ENCODE data around the gene AKIRIN1.
A peak's percentile ranks its signal among the peaks of the same experiment; 100 is the strongest.
"Not testable (repeated sequence)": the region's sequence is repeated elsewhere in the genome, so short reads cannot be mapped to it uniquely, and the experiment has no call there.

AKIRIN1 gene

DNA sequence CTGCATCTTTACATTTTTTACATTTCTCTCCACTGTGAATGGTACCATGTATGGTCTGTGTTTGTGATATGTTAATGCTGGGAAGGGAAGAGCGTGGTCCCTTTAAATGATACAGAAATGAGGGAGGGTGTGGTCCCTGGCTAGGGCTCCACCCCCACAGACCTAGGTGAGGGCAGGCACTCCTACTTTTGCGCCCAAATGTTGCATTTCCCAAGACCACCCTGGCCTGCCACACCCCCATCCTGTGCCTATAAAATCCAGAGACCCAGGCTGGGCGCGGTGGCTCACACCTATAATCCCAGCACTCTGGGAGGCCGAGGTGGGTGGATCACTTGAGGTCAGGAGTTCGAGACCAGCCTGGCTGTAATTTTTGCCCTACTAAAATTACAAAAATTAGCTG lies 17.9 kb upstream of the AKIRIN1 start:
- not testable (repeated sequence) for H3K36me3 ChIP-seq (ENCODE audit: control insufficient read depth in 2 of 2, insufficient read depth in 2 of 2, low read length in 2 of 2); H3K4me1 ChIP-seq (ENCODE audit: control insufficient read depth, insufficient read depth, low read length); H3K4me3 ChIP-seq (ENCODE audit: low read length in 2 of 2); H3K9me3 ChIP-seq (ENCODE audit: control insufficient read depth in 2 of 2, low read length in 2 of 2); H3K27me3 ChIP-seq (ENCODE audit: control insufficient read depth in 1 of 2, insufficient read depth in 2 of 2, low read length in 2 of 2); H3K27ac ChIP-seq (ENCODE audit: low read length); H3K9ac ChIP-seq (ENCODE audit: low read length in 2 of 2)

DNA sequence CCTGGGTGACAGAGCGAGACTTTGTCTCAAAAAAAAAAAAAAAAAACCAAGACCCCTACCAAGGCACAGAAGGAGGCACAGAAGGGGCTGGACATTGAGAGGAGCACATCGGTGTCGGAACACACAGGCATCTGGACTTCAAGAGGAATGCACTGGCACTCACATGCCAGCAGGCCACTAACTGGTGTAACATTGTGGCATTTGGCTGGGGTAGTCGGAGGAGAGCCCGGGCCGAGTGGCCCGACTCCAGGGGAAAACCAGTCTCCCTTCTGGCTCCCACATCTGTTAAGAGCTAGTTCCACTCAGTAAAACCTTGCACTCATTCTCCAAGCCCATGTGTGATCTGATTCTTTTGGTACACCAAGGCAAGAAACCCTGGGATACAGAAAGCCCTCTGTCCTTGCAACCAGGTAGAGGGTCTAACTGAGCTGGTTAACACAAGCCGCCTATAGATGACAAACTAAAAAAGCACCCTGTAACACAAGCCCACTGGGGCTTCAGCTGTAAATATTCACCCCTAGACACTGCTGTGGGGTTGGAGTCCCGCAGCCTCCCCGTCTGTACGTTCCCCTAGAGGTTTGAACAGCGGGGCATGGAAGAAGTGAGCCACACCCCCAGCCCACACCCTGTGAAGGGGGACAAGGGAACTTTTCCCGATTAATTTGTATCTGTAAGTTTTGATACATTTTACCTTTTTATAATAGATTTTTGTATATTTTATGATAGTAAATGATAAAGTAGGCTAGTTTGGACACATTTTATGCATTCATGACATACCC lies 17.2 kb upstream of the AKIRIN1 start:
- no peaks in the 10 kb centered on the region for H3K9me3 ChIP-seq (ENCODE audit: control insufficient read depth in 2 of 2, low read length in 2 of 2)
- H3K27ac ChIP-seq (ENCODE audit: low read length): no peak overlapping the region
- no peak overlapping the region for H3K9ac ChIP-seq (ENCODE audit: low read length in 2 of 2)
- H3K4me1 ChIP-seq (ENCODE audit: control insufficient read depth, insufficient read depth, low read length): no peaks in the 10 kb centered on the region
- no peaks in the 10 kb centered on the region for H3K27me3 ChIP-seq (ENCODE audit: control insufficient read depth in 1 of 2, insufficient read depth in 2 of 2, low read length in 2 of 2)
- no peaks in the 10 kb centered on the region for H3K36me3 ChIP-seq (ENCODE audit: control insufficient read depth in 2 of 2, insufficient read depth in 2 of 2, low read length in 2 of 2)
- H3K4me3 ChIP-seq (ENCODE audit: low read length in 2 of 2): no peak overlapping the region

DNA sequence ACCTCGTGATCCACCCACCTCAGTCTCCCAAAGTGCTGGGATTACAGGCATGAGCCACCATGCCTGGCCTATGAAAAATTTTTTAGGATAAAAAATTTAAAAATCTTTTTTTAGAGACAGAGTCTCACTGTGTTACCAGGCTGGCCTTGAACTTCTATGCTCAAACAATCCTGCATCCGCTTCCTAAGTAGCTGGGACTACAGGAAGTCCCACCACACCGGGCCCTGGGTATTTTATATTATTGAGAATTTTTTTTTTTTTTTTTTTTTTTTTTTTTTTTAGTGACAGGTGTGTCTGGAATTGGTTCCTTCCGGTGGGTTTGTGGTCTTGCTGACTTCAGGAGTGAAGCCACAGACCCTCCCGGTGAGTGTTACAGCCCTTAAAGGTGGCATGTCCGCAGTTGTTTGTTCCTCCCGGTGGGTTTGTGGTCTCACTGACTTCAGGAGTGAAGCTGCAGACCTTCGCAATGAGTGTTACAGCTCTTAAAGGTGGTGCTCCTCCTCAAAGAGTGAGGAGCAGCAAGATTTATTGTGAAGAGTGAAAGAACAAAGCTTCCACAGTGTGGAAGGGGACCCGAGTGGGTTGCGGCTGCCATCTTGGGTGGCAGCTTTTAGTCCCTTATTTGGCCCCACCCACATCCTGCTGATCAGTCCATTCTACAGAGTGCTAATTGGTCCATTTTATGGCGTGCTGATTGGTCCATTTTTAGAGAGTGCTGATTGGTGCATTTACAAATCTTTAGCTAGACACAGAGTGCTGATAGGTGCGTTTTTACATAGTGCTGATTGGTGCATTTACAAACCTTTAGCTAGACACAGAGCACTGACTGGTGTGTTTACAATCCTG lies 13.5 kb upstream of the AKIRIN1 start:
- H3K9ac ChIP-seq (ENCODE audit: low read length in 2 of 2); H3K9me3 ChIP-seq (ENCODE audit: control insufficient read depth in 2 of 2, low read length in 2 of 2); H3K27ac ChIP-seq (ENCODE audit: low read length): not testable (repeated sequence)

DNA sequence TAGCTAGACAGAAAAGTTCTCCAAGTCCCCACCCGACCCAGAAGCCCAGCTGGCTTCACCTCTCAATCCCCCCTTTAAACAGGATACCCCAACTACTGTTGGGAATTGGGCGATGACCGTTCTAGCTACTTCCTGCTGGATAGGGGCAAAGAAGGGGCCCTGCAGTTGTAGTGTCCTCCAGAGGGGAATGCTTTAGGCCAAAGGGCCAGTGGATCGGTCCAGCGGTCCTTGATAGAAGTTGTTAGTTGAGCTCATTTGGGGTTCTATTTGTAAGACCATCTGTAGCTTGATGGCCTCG lies 12.9 kb upstream of the AKIRIN1 start:
- H3K27ac ChIP-seq (ENCODE audit: low read length); H3K36me3 ChIP-seq (ENCODE audit: control insufficient read depth in 2 of 2, insufficient read depth in 2 of 2, low read length in 2 of 2); H3K27me3 ChIP-seq (ENCODE audit: control insufficient read depth in 1 of 2, insufficient read depth in 2 of 2, low read length in 2 of 2); H3K4me1 ChIP-seq (ENCODE audit: control insufficient read depth, insufficient read depth, low read length); H3K9me3 ChIP-seq (ENCODE audit: control insufficient read depth in 2 of 2, low read length in 2 of 2); H3K9ac ChIP-seq (ENCODE audit: low read length in 2 of 2); H3K4me3 ChIP-seq (ENCODE audit: low read length in 2 of 2): not testable (repeated sequence)

More for the DNA sequence above, 13.5 kb upstream of the AKIRIN1 start:
- not testable (repeated sequence) for H3K36me3 ChIP-seq (ENCODE audit: control insufficient read depth in 2 of 2, insufficient read depth in 2 of 2, low read length in 2 of 2); H3K4me1 ChIP-seq (ENCODE audit: control insufficient read depth, insufficient read depth, low read length); H3K4me3 ChIP-seq (ENCODE audit: low read length in 2 of 2); H3K27me3 ChIP-seq (ENCODE audit: control insufficient read depth in 1 of 2, insufficient read depth in 2 of 2, low read length in 2 of 2)

DNA sequence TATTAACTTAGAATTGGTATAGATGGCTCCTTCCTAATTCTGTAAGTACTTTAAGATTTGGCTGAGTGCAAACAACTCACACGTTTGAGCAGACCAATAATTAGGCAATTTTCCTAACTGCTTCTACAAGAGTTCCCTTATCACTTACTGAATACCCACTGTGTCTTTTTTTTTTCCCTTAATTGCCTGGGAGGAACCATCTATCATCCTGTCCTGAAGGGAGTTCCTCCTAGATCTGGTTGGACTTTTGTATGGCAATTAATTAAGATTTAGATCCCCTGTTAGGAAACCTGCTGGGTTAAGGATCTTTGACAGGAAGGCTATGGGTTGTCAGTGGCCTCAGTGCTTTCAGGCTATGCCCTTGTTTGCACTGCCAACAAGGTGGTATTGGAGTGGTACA lies 11.7 kb upstream of the AKIRIN1 start:
- not testable (repeated sequence) for H3K9ac ChIP-seq (ENCODE audit: low read length in 2 of 2); H3K36me3 ChIP-seq (ENCODE audit: control insufficient read depth in 2 of 2, insufficient read depth in 2 of 2, low read length in 2 of 2); H3K27me3 ChIP-seq (ENCODE audit: control insufficient read depth in 1 of 2, insufficient read depth in 2 of 2, low read length in 2 of 2); H3K4me3 ChIP-seq (ENCODE audit: low read length in 2 of 2); H3K4me1 ChIP-seq (ENCODE audit: control insufficient read depth, insufficient read depth, low read length); H3K9me3 ChIP-seq (ENCODE audit: control insufficient read depth in 2 of 2, low read length in 2 of 2); H3K27ac ChIP-seq (ENCODE audit: low read length)

DNA sequence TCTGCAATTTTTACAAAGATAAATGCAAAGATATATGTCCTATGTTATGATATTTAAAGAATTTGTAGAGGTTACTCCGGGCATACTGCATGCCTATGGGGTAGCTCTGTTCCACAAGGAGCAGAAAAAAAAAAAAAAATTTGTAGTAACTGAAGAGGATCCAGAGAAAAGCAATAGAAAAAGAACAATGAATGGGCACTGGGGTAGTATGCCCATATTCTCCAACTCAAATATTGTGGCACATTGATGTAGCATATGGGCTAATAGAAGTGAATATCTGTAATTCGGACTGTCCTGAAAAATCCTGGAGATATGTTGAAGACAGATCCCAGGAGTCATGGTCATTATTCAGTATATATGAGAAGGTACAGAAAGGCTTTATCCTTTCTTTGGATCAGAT lies 1.1 kb upstream of the AKIRIN1 start:
- Histone ChIP-seq H3K9ac (ENCODE audit: low read length in 2 of 2) (no peak overlapping the region), H3K4me1 (ENCODE audit: control insufficient read depth, insufficient read depth, low read length) (peaks cover 15% of the 10 kb centered on the region), H3K27me3 (ENCODE audit: control insufficient read depth in 1 of 2, insufficient read depth in 2 of 2, low read length in 2 of 2) (no peaks in the 10 kb centered on the region), H3K27ac (ENCODE audit: low read length) (peak overlapping the region; percentile 82), H3K9me3 (ENCODE audit: control insufficient read depth in 2 of 2, low read length in 2 of 2) (no peaks in the 10 kb centered on the region), H3K36me3 (ENCODE audit: control insufficient read depth in 2 of 2, insufficient read depth in 2 of 2, low read length in 2 of 2) (no peaks in the 10 kb centered on the region), H3K4me3 (ENCODE audit: low read length in 2 of 2) (no peak overlapping the region)

DNA sequence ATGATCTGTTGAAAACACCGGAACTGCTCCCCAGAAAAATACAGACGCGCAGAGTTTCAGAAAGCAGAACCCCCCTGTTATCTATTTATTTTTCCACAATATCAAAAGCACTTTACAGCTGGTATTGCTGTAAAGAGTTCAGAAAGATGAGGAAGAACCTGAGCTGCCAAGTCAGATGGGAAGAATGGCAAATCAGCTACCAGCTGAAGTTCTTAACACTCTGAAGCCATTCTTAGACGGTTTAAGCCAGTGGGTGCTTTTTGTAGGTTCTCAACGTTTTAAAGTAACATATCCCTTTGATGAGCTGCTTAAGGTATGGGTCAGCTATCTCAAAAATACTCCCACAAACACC lies 714 bp upstream of the AKIRIN1 start:
- H3K27me3 ChIP-seq (ENCODE audit: control insufficient read depth in 1 of 2, insufficient read depth in 2 of 2, low read length in 2 of 2): no peaks in the 10 kb centered on the region
- H3K9me3 ChIP-seq (ENCODE audit: control insufficient read depth in 2 of 2, low read length in 2 of 2): no peaks in the 10 kb centered on the region
- H3K4me3 ChIP-seq (ENCODE audit: low read length in 2 of 2): peak overlapping the region; percentile 74 to 81
- no peaks in the 10 kb centered on the region for H3K36me3 ChIP-seq (ENCODE audit: control insufficient read depth in 2 of 2, insufficient read depth in 2 of 2, low read length in 2 of 2)
- peak overlapping the region; percentile 82 for H3K27ac ChIP-seq (ENCODE audit: low read length)
- peak overlapping the region; percentile 78 to 81 for H3K9ac ChIP-seq (ENCODE audit: low read length in 2 of 2)
- peaks cover 15% of the 10 kb centered on the region for H3K4me1 ChIP-seq (ENCODE audit: control insufficient read depth, insufficient read depth, low read length)

DNA sequence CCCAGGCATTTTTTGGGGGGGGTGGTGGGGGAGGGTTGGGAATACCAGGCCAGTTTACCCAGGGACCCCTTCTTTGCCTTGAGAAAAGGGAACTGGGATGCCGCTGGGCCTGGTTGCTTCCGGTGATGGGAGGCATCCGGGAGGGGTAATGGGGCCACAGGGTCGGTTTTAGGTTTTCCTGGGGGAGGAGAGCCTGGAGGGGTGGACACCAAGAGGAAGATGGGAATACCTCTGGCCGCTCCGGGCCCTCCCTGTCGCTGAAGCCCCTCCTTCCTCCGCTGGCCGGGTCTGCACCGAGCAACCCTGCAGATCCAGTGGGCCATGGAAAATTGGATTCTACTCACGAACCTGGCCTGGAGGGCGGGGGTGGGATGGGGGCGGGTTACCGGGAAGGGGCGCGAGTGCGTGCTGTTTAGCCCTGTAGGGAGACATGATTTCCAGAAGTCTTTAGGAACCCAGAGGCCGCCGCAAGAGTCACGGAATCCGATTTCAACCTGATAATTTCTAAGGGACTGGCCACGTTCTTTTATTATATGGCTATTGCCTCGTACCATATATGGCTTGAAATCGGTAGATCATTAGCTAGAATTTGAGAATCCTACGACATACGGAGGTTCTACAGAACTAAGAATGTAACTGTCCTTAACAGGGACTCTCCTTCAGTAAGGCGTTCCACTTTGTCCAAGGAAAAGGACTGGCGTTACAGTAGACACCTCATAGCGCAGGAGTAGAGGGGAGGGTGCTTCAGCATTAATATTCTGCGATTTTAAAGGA lies 749 bp downstream of the AKIRIN1 start:
- H3K4me3 ChIP-seq (ENCODE audit: low read length in 2 of 2): peak overlapping the region; percentile 81 to 87
- H3K9me3 ChIP-seq (ENCODE audit: control insufficient read depth in 2 of 2, low read length in 2 of 2): no peaks in the 10 kb centered on the region
- no peaks in the 10 kb centered on the region for H3K36me3 ChIP-seq (ENCODE audit: control insufficient read depth in 2 of 2, insufficient read depth in 2 of 2, low read length in 2 of 2)
- H3K27me3 ChIP-seq (ENCODE audit: control insufficient read depth in 1 of 2, insufficient read depth in 2 of 2, low read length in 2 of 2): no peaks in the 10 kb centered on the region
- peak overlapping the region; percentile 72 to 81 for H3K9ac ChIP-seq (ENCODE audit: low read length in 2 of 2)
- peaks cover 15% of the 10 kb centered on the region for H3K4me1 ChIP-seq (ENCODE audit: control insufficient read depth, insufficient read depth, low read length)
- H3K27ac ChIP-seq (ENCODE audit: low read length): peak overlapping the region; percentile 82

DNA sequence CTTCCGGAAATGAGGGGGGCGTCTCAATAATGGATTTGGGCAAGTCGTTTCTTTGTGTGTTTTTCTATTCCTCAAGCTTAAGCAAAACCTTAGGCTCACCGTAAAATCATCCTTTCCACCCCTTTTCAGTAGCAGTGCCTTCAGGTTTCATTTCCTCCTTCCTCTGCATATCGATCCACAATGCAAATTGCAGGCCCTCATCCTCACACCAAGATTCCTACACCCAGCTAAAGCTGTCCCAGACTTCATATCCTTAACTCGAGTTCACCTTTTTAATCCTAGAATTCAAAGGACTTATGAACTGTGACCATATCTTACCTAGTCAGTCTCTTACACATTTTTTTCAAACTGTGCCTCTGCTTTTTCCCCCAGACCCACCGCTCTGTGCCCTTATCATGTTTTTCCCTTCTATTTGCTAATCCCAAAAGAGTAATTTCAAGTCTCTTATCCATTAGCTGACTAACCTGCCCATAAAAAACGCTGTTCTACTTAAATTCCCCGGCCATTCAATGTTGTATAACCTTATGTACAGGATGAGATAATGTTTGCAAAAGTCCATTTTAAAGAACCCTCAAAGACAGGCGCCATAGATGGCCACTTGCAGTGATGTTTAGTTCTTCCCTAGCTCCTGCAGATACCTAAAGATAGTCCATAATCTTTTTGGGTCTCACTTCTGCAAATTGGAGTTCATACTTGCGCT lies 1.5 kb downstream of the AKIRIN1 start:
- Histone ChIP-seq H3K9me3 (ENCODE audit: control insufficient read depth in 2 of 2, low read length in 2 of 2) (no peaks in the 10 kb centered on the region), H3K4me3 (ENCODE audit: low read length in 2 of 2) (peak overlapping the region; percentile 81 to 87), H3K27me3 (ENCODE audit: control insufficient read depth in 1 of 2, insufficient read depth in 2 of 2, low read length in 2 of 2) (no peaks in the 10 kb centered on the region), H3K4me1 (ENCODE audit: control insufficient read depth, insufficient read depth, low read length) (peaks cover 15% of the 10 kb centered on the region), H3K36me3 (ENCODE audit: control insufficient read depth in 2 of 2, insufficient read depth in 2 of 2, low read length in 2 of 2) (no peaks in the 10 kb centered on the region), H3K9ac (ENCODE audit: low read length in 2 of 2) (peak overlapping the region; percentile 72 to 81), H3K27ac (ENCODE audit: low read length) (peak overlapping the region; percentile 82)

DNA sequence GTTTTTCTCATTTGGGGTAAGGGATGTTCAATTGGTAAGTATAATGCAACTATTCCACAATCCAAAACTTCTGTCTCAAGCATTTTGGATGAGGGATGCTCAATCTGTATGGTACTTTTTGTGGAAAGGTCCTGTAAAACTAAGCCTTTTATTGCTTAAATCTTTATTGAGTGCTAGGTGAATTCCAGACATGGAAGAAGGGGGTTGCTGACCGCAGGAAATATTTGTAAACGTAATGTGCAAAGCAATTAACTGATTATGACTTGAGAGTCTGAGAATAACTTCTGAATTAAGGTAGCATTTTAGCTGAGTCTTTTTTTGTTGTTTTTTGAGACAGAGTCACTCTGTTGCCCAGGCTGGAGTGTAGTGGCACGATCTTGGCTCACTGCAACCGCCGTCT lies 3.1 kb downstream of the AKIRIN1 start:
- H3K36me3 ChIP-seq (ENCODE audit: control insufficient read depth in 2 of 2, insufficient read depth in 2 of 2, low read length in 2 of 2): peaks cover 4% of the 10 kb centered on the region in 2 donors
- H3K27me3 ChIP-seq (ENCODE audit: control insufficient read depth in 1 of 2, insufficient read depth in 2 of 2, low read length in 2 of 2): no peaks in the 10 kb centered on the region
- H3K4me3 ChIP-seq (ENCODE audit: low read length in 2 of 2): no peak overlapping the region
- H3K9ac ChIP-seq (ENCODE audit: low read length in 2 of 2): no peak overlapping the region
- no peaks in the 10 kb centered on the region for H3K9me3 ChIP-seq (ENCODE audit: control insufficient read depth in 2 of 2, low read length in 2 of 2)
- peaks cover 15% of the 10 kb centered on the region for H3K4me1 ChIP-seq (ENCODE audit: control insufficient read depth, insufficient read depth, low read length)
- H3K27ac ChIP-seq (ENCODE audit: low read length): no peak overlapping the region

Measured in stomach smooth muscle (tissue), 2 donors.